GM04503 (cell line): ENCODE data around the gene RPL27.
A peak's percentile ranks its signal among the peaks of the same experiment; 100 is the strongest.
"Not testable (repeated sequence)": the region's sequence is repeated elsewhere in the genome, so short reads cannot be mapped to it uniquely, and the experiment has no call there.

ENCODE experiments used
- DNase-seq: peaks from one replicate; pipeline ENCODE4 v3.0.0-alpha.2; 2012; ENCODE audit warnings: low read depth

Gene RPL27

DNA sequence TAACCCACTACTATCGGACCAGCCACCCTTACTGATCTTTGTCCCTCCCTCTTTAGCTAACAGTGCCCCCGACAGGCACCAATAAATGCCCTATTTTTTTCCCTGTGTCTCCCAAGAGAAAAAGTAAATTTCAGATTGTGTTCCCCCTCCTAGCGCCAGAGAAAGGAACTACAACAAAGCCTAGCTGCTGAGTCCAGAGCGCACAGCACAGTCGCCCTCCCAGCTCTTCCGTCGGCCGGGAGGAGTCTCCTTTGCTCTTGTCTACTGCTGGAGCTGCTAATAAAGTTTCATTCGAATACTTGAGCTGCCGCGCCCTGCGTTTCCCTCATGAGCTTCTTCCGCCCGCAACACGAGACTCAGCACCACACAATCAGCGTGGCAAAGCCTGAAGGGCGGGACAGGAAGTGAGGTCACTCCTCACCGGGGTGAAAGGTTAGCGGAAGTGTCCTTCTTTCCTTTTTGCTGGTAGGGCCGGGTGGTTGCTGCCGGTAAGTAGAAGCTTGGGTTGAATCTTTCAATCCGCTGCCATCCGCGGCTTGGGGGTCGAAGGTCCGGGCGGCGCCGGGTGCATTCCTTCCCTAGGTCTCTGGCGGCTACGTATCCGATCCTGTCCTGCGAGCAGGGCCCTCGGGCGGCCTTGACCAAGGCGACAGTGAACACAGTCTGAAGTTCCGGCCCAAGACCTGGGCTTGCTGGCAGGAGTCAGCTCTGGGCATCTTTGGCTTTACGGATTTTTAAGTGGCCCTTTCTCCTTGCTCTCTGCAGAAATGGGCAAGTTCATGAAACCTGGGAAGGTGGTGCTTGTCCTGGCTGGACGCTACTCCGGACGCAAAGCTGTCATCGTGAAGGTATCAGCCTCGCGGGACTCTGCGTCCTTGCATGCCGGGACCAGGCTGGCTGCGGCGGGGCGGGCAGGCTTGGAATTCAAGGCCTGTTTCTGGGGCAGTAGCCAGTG lies at the start of gene RPL27:
Gene RPL27, plus strand, starts transcription at position 436 of the 955 bp plus-strand sequence. Its CDS starts 332 bp downstream, at position 768.
- peak; percentile 99 for DNase-seq

GRCh38 chr17:42950044-42950783 lies 48.0 kb upstream of the RPL27 start:
- DNase-seq: no peak

DNA sequence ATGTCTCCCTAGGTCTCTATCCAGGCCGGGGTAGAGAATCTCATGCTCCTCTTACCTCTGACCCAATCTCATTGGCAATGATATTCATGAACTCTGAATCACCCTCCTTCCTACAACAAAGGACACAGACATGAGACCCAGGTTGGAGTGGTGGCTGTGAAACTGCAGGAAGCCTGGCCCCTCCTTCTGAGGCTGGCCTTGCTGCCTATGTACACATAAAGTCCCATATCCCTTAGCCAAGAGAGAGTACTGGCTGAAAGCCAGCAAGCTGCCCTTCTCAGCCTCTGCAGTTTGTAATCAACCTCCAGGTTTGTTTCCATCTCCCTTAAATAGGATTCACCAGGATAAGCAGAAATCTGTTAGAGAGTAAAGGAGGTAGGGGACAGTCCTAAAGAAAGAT lies 44.5 kb upstream of the RPL27 start:
- no peak for DNase-seq

DNA sequence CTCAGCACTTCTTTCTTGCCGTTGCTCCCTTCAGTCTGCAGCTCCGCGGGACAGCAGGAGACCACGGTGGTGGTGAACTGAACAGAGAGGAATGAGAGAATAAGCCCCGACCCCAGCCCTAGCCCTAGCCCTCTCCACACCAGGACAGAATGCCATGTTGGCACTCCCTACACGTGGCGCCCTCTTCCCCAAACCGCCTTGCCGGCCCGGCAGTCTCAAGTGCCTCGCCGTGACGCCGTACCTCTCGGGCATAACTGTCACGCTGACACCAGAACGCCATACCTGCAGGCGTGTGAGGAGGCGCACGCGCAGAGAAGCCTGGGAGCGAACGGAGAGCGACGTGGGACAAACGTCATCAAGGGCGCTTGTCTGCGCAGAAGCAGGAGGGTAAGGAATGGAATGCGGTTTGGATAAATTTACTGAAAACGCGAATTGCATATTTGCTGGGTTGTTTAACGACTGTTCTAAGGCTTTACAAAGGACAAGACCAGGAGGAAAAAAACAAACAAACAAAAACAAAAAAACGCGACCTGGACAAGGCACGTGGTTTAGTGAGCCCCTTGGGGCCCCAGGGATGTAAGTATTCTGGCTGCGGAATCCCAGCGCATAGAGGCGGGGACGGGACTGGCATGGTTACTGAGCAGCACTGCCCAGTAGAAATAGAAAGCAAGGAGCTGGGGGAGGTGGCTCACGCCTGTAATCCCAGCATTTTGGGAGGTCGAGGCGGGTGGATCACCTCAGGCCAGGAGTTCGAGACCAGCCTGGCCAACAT lies 33.9 kb upstream of the RPL27 start, which contains the start of gene AARSD1:
Gene AARSD1, minus strand, starts transcription at position 294 of the 772 bp plus-strand sequence. Its CDS starts 14 bp downstream, at position 280.
- DNase-seq: peak; percentile 81

DNA sequence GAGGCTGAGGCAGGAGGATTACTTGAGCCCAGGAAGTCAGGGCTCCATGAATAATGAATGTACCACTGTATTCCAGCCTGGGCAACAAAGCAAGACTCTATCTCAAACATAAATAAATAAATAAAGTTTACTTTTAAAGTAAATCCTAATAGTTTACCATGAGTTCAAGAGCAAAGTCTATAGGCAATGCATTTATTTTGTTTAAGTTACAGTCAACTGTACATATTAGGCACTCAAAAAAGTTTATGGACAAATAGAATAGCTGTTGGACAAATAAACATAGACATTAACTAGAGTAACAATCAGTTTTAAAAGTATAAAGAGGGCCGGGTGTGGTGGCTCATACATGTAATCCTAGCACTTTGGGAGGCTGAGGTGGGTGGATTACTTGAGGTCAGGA lies 30.3 kb upstream of the RPL27 start:
- DNase-seq: no peak

DNA sequence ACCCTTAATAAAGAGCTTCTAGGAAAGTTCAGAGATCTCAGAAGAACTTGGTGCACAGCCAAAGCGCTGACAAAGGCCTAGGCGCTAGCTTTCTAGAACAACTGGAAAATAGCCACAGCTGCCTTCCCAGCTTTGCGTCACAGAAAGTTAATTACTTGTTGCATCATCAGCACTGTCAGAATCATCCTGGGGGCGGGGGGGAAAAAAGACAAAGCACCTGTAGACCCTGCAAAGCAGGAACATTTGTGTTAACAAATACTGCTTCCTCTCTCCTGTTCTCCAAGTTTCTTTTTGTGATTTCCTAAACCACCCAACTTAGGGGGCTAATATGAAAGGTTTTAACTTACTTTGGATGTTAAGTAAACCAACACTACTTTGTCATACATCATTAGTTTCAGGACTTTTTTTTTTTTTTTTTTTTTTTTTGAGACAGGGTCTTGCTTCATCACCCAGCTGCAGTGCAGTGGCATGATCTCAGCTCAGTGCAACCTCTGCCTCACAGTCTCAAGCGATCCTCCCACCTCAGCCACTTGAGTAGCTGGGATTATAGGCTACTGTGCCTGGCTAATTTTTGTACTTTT lies 29.1 kb upstream of the RPL27 start:
- DNase-seq: no peak

DNA sequence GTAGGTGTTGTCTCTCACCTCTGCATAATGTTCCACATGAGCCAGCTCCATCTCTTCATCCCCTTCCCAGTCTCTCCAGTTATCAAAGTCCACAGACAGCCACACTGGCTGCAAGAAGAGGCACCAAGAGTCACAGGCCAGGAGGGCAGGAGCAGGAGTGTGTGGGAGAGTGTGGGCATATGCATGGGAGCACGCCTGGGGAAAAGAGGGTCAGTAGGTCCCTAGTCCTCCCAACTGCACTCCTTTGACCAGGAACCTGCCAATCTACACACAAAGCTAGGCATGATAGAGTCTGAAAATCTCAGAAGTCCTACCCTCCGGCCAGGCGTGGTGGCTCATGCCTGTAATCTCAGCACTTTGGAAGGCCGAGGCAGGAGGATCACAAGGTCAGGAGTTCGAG lies 26.6 kb upstream of the RPL27 start:
- DNase-seq: no peak

DNA sequence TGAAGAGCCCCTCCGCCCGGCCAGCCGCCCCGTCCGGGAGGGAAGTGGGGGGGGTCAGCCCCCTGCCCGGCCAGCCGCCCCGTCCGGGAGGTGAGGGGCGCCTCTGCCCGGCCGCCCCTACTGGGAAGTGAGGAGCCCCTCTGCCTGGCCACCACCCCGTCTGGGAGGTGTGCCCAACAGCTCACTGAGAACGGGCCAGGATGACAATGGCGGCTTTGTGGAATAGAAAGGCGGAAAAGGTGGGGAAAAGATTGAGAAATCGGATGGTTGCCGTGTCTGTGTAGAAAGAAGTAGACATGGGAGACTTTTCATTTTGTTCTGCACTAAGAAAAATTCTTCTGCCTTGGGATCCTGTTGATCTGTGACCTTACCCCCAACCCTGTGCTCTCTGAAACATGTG lies 24.9 kb upstream of the RPL27 start:
- DNase-seq: not testable (repeated sequence)

DNA sequence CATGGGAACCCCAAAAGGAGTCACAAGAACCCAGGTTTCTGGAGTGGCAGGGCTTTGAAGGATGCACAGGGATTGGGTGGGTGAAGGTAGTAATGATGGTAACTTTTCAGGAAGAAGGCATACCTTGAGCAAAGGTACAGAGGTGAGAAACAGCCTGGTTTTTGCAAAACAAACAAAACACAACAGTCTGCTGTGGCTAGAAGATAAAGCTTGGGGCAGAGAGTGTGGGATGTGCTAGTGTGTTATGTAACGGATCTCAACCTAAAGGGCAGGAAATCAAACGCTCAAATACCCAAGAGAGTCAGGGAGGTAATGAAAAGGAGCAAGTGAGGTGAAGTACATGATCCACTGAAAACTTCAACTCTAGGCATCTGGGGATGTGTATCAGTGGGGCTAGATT lies 23.0 kb upstream of the RPL27 start:
- no peak for DNase-seq

GRCh38 chr17:42975701-42976100 lies 22.5 kb upstream of the RPL27 start:
- not testable (repeated sequence) for DNase-seq

- no peak for DNase-seq
These were observed 18.5 kb upstream of the RPL27 start, which contains the start of gene PTGES3L for GRCh38 chr17:42979511-42980273. Gene PTGES3L, minus strand, starts transcription at chr17:42980080. Its CDS starts 27 bp downstream, at chr17:42980053.

GRCh38 chr17:42980274-42980765 lies 17.9 kb upstream of the RPL27 start, which contains the start of gene RUNDC1:
Gene RUNDC1, plus strand, starts transcription at chr17:42980565. Its CDS starts 12 bp downstream, at chr17:42980577.
- DNase-seq: no peak

DNA sequence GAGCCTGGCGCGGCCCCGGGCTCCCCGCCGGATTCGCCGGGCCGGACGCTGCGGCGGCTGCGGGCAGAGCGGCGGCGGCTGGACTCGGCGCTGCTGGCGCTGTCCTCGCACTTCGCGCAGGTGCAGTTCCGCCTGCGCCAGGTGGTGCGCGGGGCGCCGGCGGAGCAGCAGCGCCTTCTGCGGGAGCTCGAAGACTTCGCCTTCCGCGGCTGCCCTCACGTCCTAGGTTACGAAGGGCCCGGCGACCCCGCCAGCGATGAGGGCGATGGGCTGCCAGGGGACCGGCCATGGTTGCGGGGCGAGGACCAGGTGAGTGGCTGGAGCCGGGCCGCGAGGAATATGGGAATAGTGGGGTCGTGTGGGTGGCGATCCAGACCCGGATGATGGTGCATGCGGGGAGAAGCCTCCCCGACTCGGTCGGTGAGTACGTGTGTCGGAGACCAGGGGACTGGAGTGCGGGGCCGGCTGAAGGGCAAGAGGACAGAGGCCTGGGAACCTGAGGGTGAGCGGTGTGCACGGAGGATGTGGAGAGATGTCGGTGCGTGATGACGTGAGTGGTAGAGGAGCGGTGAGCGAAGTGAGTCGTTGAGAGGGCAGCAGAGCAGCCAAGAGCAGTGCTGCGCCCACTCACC lies 17.3 kb upstream of the RPL27 start:
- DNase-seq: no peak

DNA sequence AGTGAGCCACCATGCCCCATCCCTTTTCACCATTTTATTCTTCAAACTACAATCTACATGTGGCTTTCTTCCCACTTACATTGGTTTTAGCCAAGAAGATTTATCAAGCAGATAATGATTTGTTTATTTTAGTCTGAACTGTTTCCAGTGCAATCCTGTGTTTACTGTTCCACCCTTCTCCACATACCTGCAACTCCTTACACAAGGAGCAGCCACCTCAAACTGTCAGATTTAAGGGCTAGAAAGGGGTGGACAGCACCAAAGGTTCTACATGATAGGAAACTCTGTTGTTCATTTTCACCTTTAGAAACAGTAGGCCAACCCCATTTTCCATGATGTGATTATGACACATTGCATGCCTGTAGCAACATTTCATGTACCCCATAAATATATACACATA lies 16.0 kb upstream of the RPL27 start:
- no peak for DNase-seq

DNA sequence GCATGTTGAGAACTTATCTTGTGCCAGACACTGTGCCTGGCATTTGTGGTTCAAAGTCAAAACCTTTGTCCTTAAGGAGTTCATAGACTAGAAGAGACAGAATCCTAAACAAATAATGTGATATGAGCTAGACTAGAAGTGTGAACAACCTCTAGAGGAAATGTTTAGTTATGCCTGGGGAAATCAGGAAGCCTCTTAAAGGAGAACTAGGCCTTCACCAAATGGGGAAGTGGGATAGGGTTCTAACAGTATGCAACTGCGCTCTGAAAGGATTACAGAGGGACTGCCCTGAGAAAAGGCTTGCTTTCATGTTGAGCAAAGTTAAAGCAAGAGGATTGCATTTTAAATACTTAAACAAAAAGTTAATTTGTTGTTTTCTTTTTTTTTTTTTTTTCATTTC lies 13.0 kb upstream of the RPL27 start:
- no peak for DNase-seq

DNA sequence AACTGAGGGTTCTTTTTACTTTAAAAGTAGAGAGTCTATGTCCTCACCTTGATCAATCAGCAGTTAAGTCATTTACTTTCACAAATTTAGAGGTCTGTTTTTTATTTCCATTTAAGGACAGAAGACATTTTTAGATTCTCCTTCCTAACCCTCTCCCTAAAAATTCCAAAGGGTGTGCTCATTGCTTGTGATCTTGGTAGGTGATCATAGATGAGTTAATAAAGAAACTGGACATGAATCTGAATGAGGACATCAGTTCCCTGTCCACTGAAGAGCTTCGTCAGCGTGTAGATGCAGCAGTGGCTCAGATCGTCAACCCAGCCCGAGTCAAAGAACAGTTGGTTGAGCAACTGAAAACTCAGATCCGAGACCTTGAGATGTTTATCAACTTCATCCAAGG lies 9.1 kb upstream of the RPL27 start:
- no peak for DNase-seq

- no peak for DNase-seq
These were observed 8.2 kb upstream of the RPL27 start for GRCh38 chr17:42989726-42990652.

- DNase-seq: no peak
These were observed 6.7 kb upstream of the RPL27 start for GRCh38 chr17:42991471-42991870.

GRCh38 chr17:42992872-42993271 lies 5.3 kb upstream of the RPL27 start:
- DNase-seq: no peak
